ENCODE measurements around the gene CD36. TPM values are rescaled to one million over a fixed set of nuclear protein-coding genes. Genes with fewer than 3 reads are reported as not detected.

The CD36 gene
- total RNA-seq, 1 donor from 2014 or later: 208 TPM

Other genes with a start within 250 kb of the CD36 start
- gene GNAT3, start 126.6 kb upstream of the CD36 start, total RNA-seq: not detected